ENCODE results near the gene CXCL9.
"Not testable (repeated sequence)": the region's sequence is repeated elsewhere in the genome, so short reads cannot be mapped to it uniquely, and the experiment has no call there.

CXCL9 gene

DNA sequence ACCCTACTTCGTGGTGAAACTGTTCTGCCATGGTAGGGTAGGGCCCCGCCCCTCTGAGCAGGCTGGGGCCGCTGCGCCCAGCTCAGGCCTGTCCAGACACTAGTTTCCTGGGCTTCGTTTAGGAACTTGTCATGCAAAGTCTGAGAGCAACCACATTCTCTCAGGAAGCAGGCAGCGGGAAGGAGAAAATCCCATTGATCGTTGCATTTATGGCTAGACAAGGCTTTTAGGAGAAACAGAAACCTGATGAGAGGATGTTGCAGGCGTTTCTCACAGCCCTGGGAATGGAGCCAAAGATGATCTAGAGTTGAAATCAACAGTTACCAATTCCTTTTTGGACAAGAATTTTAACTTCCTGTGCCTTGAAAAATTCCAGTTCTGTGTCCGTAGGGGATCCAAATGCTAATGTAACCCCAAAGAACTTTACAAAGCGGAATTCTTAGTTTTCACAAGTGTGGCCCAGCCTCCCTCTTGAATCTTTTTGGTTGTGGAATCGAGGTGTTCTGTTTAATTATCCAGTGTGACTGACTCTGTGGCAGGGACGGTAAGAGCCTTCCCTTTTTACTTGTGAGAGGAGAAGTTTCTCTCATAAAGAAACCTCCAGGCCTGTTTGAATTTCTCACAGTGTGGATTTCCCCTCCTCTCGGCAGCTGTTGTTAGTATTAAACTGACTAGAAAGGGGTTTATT, 4.5 kb upstream of the CXCL9 start:
- peak; percentile 16 for DNase-seq (ENCODE audit: low spot score)

DNA sequence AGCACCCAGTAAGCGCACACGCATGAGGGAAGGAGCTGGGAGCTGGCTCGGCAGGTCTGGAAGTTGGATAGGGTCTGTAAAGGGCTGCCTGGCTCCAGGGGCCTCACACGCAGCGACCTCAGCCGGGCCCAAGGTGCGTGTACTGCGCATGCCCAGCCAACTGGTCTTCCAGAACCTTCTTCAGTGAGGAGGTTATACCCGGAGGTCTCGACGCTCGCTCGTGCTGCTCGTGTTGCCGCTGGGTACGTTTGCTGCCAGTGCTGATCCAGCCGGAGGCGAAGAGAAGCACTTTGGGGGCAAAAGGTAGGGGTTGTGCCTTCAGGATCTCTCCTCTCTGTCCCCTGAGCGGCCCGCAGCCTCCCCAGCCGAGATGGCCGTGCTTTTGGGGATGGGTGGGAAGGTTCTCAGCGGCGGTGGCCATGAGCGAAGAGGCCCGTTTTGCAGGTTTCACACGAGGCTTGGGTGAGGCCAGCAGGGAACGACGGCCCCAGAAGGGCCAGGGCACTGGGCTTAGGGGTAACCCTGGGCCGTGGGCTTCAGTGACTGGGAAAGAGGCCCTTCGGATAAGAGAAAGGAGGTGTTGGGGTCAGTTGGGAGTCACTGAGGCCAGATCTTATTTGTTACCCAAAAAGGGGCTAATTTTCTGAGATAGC, 3.8 kb upstream of the CXCL9 start:
- DNase-seq (ENCODE audit: low spot score): no peak

- no peak for DNase-seq (ENCODE audit: low spot score)
Measured at GRCh38 chr4:76010576-76010975, 3.3 kb upstream of the CXCL9 start.

GRCh38 chr4:76009311-76009710, 2.0 kb upstream of the CXCL9 start:
- DNase-seq (ENCODE audit: low spot score): no peak

GRCh38 chr4:76003620-76004019, 3.7 kb downstream of the CXCL9 start:
- no peak for DNase-seq (ENCODE audit: low spot score)

- no peak for DNase-seq (ENCODE audit: low spot score)
Measured at GRCh38 chr4:76003035-76003434, 4.3 kb downstream of the CXCL9 start.

GRCh38 chr4:76002176-76002575, 5.1 kb downstream of the CXCL9 start:
- DNase-seq (ENCODE audit: low spot score): no peak

DNA sequence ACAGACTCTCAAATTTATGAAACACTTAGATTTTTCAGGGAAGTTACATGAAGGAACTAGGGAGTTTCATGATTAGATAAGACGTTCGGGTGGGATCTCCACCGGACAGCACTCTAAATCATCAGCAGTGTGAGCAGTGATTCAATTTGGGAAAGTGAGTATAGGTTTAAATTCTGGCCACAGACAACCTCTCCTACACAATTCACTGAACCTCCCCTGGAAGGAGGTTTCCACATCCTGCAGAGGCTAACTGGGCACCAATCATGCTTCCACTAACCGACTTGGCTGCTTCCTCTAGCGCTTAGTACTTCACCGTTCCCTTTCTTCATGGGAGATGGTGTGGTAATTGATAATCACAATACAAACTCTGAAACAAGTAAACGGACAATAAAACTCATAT, 5.6 kb downstream of the CXCL9 start:
- no peak for DNase-seq (ENCODE audit: low spot score)

GRCh38 chr4:76000279-76000678, 7.0 kb downstream of the CXCL9 start:
- no peak for DNase-seq (ENCODE audit: low spot score)

- DNase-seq (ENCODE audit: low spot score): not testable (repeated sequence)
Measured at GRCh38 chr4:75998525-75999147, 8.7 kb downstream of the CXCL9 start.

- DNase-seq (ENCODE audit: low spot score): no peak
Measured at GRCh38 chr4:75997946-75998345, 9.4 kb downstream of the CXCL9 start.

GRCh38 chr4:75997081-75997480, 10.2 kb downstream of the CXCL9 start:
- DNase-seq (ENCODE audit: low spot score): no peak

GRCh38 chr4:75995727-75996126, 11.6 kb downstream of the CXCL9 start:
- DNase-seq (ENCODE audit: low spot score): peak; percentile 53

- no peak for DNase-seq (ENCODE audit: low spot score)
Measured at GRCh38 chr4:75992462-75992861, 14.8 kb downstream of the CXCL9 start.

DNA sequence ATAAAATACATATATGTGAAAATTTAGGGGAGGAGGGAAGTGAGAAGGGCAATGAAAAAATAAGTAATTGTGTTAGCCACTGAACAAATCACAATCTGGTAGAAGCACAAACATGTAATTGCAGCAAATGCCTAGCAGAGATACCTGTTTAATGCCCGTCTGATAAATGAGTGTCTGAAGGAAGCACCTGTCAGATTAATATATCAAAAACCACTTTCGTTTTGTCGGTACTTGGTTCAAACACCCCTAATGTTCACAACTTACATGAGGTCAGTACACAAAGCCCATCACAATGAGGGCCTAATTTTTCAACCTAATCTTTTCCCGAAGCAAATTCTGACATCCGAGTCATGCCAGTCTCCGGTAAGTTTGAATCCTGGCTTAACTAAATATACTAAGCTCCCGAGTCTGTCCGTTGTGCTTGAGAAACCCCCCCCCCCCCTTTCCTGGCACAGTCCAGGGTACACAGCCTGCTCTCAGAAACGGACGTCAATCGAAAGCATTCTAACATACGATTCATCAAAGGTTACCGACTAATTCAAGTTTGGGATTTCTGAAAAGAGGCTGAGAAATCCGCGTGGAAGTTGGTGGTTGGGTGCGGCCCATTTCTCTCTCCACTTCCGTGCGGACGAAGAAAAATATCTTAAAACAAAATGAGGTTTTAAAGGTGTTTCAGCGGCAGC, 17.3 kb downstream of the CXCL9 start:
- DNase-seq (ENCODE audit: low spot score): no peak

DNA sequence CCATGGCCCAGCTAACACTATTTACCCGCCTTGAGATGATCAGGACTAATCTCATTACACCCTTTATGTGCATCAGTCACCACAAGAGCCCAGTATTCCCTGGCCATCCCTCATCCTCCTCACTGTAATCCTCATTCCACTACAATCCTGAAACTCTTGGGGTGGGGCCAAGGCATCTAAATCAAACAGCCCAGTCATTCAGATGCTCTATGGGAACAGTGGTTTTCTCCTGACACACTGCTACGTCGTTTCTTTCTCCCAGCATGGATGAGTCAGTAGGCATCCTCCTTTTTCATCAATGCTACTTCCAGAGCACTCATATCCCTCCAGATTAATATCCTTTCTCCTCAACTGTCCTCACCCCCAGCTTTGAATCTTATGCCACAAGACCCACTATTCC, 22.2 kb downstream of the CXCL9 start:
- DNase-seq (ENCODE audit: low spot score): no peak

DNA sequence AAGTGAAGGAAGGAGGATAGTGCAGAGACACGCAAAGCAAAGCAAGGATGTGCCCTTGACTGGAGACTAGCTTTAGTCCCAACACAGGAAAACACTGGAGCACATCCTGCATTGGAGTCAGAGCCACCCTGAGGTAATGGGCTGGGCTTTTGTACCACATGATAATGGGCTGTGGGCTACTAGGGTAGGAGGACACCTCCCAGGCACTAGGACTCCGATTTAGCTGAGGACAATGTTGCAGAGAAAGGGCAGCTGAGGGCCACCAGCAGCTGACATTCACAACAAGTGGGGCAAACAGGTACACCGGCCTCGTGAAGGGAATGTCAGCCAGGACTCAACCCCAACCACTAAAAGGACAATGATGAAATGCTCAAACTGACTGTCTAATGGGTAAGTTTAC, 26.7 kb downstream of the CXCL9 start:
- DNase-seq (ENCODE audit: low spot score): no peak

DNA sequence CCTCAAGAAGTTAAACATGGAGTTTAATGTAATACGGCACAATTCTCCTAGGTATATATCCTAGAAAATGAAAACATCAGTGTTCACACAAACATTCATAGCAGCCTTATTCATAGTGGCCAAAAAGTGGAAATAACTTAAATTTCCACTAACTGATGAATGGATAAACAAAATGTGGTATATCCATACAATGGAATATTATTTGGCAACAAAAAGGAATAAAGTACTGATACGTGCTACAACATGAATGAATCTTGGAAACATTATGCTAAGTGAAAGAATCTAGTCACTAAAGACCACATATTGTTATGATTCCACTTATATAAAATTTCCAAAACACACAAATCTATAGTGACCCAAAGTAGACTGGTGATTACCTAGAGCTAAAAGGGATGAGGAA, 31.1 kb downstream of the CXCL9 start:
- no peak for DNase-seq (ENCODE audit: low spot score)

GRCh38 chr4:75973766-75974165, 33.5 kb downstream of the CXCL9 start:
- DNase-seq (ENCODE audit: low spot score): no peak

- no peak for DNase-seq (ENCODE audit: low spot score)
Measured at GRCh38 chr4:75968084-75968483, 39.2 kb downstream of the CXCL9 start.

DNA sequence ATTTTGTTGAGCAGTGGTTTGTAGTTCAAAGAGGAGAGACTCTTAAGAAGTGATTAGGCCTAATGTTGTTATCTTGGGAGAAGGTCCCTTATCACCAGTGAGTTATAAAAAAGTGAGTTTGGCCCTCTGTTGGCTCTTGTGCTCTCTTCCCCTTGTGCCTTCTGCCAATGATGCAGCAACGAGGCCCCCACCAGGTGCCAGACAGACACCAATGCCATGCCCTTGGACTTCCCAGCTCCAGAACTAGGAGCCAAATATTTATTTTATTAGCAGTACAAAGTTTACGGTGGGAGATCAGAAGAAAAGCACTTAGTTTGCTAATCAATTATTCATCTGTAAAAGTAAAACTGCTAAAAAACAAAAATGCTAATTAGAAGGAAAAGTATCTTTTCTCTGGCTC, 43.8 kb downstream of the CXCL9 start:
- DNase-seq (ENCODE audit: low spot score): no peak

GRCh38 chr4:75962072-75962471, 45.2 kb downstream of the CXCL9 start:
- DNase-seq (ENCODE audit: low spot score): not testable (repeated sequence)

GRCh38 chr4:75958546-75958945, 48.8 kb downstream of the CXCL9 start:
- DNase-seq (ENCODE audit: low spot score): not testable (repeated sequence)

All from globus pallidus (tissue), 1 donor.